LHCN-M2 (cell line): ENCODE measurements around the gene MCU. TPM values are rescaled to one million over a fixed set of nuclear protein-coding genes. Genes with fewer than 3 reads are reported as not detected.
"Not testable (repeated sequence)": the region's sequence is repeated elsewhere in the genome, so short reads cannot be mapped to it uniquely, and the experiment has no call there.

Experiments
- DNase-seq: peaks from one replicate; pipeline ENCODE4 v3.0.0-alpha.2; 2012; ENCODE audit warnings: low read depth
- polyA plus RNA-seq: library from polyadenylated mRNA; unstranded; fragments of >200 nt; gene quantifications from one replicate; pipeline ENCODE4 v1.2.1, GENCODE V29; 2012; ENCODE audit warnings: missing spikeins
- total RNA-seq: library from RNA; depleted of rRNA; stranded (reverse); fragments of >200 nt; gene quantifications from 2 replicates; pipeline ENCODE4 v1.2.3, GENCODE V29; 2014; rRNA removed

The MCU gene, protein sequence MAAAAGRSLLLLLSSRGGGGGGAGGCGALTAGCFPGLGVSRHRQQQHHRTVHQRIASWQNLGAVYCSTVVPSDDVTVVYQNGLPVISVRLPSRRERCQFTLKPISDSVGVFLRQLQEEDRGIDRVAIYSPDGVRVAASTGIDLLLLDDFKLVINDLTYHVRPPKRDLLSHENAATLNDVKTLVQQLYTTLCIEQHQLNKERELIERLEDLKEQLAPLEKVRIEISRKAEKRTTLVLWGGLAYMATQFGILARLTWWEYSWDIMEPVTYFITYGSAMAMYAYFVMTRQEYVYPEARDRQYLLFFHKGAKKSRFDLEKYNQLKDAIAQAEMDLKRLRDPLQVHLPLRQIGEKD
- 29.0 and 37.1 TPM in 2 replicates for total RNA-seq
- 16.0 TPM for polyA plus RNA-seq

DNA sequence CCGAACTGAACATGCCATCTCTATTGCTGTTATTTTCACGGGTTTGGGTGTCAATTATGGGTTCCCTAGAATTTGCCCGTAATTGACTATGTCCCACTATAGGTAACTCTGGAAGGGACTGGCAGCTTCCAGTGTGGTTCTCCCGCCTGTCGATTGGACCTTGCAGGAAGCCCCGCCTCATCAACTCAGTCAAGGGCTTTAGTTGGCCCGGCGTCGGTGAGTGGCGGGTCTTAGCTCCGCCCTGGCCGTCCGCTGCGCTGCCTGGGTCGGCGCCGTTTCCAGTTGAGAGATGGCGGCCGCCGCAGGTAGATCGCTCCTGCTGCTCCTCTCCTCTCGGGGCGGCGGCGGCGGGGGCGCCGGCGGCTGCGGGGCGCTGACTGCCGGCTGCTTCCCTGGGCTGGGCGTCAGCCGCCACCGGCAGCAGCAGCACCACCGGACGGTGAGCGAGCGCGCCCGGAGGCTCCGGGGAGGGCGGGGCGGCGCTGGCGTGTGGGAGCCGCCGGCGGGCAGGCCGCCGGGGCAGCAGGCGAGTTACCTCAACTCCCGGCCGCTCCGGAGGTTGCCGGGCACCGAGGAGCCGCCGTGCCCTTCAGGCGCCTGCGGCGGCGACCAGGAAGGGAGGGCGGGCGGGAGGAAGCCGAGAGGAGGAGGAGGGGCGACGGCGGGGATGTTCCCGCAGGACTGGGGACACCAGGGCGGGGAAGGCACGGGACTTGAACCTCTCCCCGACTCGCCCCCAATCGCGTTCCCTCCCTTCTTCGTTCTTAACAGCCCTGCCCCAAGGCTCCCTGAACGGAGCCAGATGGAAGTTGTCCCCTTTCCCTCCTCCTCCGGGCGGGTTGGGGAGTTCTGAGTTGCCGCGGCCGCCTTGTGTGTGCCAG, at the start of gene MCU:
MCU (plus strand) TSS at position 281 of the 881 bp plus-strand sequence; CDS start at position 290, 9 bp downstream.
- peak; percentile 91 for DNase-seq

DNA sequence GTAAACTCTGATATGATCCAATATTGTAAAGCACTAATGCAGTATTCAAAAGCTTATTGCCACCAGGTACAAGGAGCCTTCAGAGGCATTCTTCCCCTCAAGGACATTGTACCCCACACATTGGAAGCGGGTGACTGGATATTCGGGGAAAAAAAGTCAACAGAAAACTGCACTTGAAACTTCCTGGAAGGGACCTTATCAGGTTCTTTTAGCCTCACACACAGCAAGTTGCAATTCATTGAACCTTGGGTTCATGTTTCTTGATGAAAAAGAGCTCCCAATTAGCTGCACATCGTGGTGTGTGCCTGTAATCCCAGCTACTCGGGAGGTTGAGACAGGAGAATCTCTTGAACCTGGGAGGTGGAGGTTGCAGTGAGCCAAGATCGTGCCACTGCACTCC, 49.6 kb upstream of the MCU start:
- DNase-seq = no peak

DNA sequence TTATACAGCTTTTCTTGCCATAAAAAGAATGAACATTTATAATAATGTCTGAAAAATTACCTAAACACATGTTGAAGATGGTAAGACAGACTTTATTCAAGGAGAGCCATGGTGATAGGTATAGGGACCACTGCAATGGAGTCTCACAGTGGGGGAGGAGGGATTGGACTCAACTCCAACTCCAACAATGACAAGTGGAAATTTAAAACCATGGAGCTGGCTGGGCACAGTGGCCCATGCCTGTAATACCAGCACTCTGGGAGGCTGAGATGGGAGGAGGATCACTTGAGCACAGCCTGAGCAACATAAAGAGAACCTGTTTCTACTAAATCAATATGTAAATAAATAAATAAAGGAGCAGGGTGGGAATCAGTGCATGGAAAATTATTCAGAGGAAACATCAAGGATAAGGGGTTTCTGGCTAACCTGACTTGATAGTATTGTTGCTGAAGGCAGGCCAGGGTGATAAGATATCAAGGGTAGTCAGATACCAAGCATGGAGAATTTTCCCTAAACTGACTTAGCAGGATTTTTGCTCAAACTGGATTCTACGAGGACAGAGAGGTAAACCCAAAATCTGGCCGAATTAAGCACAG, 46.6 kb upstream of the MCU start:
- DNase-seq = no peak

DNA sequence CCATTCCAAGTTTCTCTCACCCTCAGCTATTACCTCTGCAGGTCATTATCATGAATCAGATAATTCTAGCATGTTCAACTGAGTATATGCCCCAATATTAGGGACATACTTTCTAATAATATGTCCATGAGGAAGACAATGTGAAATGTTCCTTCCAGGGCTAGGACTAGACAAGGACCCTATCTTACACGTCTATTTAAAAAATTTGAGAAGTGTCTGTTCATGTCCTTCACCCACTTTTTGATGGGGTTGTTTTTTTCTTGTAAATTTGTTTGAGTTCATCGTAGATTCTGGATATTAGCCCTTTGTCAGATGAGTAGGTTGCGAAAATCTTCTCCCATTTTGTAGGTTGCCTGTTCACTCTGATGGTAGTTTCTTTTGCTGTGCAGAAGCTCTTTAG, 45.0 kb upstream of the MCU start:
- DNase-seq = not testable (repeated sequence)

DNA sequence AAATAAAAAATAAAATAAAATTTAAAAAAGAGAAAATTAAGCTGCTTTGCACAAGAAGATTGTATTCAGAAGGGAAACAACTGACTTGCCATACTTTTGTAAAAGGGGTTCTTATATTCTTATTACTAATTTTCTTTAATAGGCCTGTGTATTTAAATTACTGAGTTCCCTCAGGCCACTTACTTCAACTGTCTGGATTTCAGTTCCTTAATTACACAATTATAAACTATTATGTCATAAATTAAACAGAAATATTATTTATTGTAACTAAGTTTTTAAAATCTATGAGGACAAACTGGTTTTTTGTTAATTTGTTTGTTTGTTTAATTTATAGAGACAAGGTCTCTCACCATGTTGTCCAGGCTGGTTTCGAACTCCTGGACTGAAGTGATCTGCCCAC, 43.6 kb upstream of the MCU start:
- DNase-seq = no peak

DNA sequence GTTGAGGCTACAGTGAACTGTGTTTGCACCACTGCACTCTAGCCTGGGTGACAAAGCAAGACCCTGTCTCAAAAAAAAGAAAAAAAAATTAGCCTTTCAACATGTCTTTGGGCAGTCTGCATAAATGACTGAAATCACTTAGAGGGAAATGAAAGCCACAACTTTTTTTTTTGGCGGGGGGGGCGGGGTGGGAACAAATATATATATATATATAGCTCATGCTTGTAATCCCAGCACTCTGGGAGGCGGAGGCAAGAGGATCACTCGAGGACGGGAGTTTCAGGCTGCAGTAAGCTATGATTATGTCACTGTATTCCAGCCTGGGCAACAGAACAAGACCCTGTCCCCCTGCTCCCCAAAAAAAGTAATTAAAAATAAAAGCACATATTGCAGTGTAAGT, 42.7 kb upstream of the MCU start:
- no peak for DNase-seq

DNA sequence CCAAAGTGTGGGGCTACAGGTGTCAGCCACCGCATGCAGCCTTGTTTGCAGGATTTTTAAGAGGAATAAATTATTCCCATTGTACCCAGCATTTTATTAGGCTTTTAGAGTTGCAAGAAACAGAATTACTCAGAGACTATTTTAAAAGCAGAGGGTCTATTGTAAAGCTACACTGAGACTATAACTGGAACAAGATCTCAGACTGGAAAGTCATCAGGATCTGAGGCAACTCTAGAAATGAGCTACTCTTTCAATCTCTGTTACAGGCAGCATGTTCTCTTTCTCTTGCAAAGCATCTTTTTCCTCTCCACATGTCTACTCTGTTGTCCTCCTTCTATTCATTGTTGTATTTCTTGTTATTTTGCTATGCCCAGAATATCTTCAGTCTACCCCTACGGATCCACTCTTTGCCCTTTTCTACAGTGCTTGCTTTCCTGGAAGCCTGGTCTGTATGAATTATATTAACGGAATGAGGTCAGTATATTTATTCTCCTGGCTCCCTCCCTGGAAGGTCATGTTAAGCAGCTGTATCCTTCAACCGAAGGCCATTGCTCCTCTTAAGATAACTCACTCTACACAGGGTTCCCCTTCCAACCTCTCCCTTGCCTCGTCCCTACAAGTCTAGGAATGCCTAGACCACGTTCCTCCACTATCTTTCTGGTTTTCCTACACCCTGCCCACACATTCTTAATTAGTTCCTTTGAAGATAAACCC, 38.4 kb upstream of the MCU start:
- no peak for DNase-seq

DNA sequence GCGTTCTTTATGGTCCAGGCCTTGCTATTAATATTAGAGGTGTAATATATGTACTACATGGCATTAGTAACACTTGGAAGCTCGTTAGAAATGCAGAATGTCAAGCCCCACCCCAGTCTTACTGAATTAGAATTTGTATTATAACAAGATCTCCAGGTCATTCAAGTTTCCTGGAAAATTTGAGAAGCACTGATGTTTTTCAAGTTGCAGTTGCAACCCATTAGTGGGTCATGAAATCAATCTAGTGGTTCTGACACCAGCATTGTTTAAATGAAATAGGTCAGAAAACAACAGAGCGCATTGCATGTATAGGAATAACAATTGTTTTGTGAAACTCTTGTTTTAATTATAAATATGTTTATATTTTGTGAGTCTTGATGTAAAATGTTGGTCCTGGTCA, 37.2 kb upstream of the MCU start:
- DNase-seq = no peak

DNA sequence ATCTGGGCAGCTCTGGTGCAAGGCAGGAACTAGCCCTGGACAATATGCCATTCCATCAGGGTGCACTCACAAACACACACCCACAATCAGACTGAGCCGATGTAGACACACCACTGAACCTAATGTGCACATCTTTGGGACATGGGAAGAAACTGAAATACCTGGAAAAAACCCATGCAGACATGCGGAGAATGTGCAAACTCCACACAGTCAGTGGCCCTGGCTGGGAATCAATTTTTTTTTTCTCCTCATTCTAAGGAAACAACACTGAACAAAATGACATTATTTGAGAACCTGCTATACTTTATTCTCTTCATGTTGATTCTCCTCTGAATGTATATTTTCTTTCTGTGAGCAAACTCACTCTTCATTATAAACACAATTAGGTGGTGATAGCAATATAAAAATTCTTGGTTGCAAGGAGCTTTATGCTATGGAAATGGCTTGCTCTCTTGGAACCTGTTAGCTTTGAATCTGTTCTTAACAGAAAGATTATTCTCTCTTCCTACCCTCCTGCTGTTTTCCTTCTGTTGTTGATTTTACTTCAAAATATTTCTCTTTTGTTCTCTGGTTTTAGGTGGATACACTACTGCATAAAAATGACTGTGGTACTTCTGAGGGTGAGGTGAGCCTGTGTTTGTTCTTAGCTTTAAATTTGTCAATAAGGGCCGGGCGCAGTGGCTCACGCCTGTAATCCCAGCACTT, 33.1 kb upstream of the MCU start:
- no peak for DNase-seq

DNA sequence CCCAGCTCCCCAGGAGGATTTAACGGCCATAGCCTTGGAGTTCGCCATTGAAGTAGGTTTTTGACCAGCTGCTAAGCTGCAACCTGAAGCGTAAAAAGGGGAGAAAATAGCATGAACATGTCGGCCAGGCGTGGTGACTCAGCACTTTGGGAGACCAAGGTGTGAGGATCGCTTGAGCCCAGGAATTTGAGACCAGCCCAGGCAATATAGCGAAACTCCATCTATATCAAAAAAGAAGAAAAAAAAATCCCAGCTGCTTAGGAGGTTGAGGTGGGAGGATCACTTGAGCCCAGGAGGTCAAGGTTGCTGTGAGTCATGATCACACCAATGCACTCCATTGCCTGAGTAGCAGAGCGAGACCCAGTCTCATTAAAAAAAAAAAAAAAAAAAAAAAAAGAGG, 32.2 kb upstream of the MCU start:
- DNase-seq = no peak

DNA sequence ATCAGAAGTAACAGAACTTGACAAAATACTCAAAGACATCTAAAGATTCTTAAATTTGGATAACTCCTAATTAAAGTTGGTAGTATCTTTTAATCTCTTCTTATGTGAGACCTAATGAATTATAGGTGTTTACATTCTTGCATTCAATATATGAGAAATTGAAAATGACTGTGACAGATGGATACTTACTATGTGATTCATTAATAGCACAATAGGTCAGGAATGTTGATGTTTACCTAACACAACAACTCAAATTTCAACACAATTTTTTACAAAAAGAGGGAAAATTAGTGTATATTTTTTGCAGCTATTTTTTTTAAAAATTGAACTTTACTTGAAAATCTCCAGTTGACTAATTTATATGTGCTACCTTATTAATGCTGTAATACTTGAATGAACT, 31.7 kb upstream of the MCU start:
- no peak for DNase-seq

DNA sequence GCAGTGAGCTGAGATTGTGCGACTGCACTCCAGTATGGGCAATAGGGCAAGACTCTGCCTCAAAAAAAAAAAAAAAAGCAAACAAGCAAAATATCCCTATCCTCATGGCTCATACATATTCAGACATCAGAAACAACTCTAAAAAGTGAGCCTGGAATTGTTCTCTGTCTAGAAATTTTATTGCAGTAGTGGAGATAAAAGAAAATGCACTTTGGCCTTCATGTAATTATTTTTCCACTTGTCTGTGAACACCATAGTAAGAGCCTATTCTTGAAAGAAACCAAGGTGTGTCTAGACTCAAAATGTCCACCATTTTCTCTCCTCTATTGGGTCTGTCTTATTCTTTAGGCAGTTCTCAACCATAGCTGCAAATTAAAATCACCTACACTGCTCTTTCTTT, 30.5 kb upstream of the MCU start:
- no peak for DNase-seq

DNA sequence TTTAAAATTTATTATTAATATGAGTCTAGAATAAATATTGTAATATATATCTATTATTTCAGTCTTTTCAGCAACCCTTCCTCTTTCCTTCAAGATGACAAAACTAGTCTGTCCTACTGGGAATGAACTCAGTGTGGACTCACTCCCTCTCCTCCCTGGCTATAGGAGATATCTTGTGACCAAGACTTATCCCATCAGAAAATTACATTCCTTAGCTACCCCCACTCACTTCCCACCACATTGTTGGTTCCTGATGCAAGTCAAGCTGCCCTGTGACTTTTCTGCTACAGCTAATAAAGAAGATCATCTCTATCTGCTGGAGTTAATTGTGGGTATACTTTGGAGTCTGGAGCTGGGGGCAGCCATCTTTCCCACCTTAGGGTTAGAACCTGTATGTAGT, 28.0 kb upstream of the MCU start:
- DNase-seq = no peak

DNA sequence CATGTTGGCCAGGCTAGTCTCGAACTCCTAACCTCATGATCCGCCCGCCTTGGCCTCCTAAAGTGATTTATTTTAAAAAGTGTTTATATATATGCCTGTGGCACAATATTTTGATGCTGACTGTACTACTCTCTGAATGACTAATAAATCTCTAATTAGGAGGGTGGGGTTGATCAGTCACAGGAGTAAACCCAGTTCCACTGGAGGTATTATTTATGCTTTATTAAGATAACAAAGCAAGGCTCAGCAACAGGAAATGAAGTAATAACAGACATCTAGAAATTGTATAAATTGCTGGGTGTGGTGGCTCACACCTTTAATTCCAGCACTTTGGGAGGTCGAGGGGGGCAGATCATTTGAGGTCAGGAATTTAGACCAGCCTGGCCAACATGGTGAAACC, 26.0 kb upstream of the MCU start:
- peak; percentile 19 for DNase-seq

DNA sequence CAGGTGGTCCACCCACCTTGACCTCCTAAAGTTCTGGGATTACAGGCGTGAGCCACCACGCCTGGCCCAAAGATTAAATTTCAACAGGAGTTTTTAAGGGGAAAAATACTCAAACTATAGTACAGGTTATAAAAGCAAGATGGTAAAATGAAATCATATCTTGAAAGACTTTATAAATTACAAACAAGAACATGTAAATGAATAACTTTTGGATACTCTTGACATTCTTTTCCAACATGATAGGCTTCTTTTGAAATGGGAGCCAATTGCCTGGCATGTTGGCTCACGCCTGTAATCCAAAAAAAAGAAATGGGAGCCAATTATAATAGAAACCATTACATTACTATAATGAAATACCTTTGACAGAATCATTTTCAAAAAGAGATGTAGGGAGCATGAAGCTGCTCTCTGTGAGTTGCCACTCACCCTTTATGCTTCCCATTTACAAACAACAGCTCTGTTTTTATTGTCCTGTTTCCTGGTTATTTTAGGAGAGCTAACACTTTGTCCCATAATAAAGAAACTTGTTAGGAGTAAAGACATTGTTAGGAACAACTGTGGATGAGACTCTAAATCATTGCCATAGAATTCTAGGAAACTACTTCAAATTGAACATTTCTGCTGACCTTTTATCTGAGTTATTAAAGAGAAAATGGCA, 24.6 kb upstream of the MCU start:
- no peak for DNase-seq

DNA sequence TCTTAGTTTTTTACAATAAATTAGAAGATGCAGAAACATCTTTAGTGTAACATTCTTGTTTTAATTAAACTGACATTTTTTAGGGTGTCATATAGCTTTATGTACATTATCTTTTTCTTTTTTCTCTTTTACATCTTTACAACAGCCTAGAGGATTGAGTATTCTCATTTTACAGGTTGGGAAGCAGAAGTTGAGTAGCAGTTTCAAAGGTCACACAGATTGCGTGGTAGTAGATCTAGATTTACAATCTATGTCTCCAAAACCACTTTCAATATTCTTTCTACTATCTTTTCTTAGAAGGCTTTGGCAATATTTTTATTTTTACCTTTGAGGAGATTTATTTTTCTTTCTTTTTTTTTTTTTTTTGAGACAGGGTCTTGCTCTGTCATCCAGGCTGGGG, 18.7 kb upstream of the MCU start:
- no peak for DNase-seq

DNA sequence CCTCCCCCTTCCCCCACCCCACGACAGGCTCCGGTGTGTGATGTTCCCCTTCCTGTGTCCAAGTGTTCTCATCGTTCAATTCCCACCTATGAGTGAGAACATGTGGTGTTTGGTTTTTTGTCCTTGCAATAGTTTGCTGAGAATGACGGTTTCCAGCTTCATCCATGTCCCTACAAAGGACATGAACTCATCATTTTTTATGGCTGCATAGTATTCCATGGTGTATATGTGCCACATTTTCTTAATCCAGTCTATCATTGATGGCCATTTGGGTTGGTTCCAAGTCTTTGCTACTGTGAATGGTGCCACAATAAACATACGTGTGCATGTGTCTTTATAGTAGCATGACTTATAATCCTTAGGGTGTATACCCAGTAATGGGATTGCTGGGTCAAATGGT, 17.8 kb upstream of the MCU start:
- DNase-seq = not testable (repeated sequence)

DNA sequence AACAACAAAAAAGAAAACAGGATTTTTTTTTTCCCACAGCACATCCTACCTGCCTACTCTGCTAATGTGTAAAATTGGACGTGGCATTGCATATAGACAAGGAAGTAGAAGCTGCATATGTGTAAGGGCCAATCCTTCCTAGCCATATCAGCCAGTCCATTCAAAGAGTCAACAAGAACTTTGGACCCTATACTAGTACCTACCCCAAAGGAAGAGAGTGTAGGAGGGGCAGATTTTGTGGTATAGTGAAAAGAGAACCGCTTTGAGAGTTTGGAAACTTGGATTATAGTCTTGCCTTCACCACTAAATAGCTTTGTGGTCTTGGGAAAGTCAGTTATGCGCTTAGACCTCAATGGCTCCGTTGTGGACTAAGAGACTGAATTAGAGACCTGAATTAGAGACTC, 12.1 kb upstream of the MCU start:
- no peak for DNase-seq

DNA sequence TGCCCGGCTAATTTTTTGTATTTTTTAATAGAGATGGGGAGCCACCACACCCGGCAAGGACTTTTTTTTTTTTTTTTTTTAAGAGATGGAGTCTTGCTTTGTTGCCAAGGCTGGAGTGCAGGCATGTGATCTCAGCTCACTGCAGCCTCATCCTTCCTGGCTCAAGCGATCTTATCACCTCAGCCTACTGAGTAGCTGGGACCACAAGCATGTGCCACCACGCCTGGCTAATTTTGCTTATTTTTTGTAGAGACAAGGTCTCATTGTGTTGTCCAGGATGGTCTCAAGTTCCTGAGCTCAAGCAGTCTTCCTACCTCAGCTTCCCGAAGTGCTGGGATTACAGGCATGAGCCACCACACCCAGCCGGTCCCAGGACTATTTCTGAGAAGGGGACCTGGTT, 9.3 kb upstream of the MCU start:
- no peak for DNase-seq

DNA sequence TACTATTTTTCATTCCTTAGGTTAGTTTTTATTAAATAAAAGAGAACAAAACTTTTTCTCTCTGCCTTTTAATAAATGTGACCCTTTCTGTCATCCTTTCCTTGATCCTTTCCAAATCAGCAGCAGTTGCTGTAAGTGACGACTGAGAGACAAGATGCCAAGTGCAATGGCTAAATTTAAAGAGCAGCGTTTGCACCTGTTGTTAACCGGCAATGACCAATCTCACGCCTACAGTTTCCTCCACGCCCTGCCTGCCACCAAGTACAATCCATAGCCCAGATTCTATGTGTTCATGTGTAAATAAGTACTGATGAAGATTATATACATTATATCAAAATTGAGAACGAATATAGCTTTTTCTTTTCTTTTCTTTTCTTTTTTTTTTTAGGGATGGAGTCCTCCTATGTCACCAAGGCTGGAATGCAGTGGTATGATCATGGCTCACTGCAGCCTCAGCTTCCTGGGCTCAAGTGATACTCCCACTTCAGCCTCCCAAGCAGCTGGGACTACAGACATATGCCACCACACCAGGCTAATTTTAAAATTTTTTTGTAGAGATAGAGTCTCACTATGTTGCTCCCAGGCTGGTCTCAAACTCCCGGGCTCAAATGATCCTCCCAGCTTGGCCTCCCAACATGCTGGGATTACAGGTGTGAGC, 6.5 kb upstream of the MCU start:
- DNase-seq = peak; percentile 54
